A673 (cell line): ENCODE measurements around the gene FRMPD4.

Source experiments
- EZH2 ChIP-seq: fragments of 200-600 bp; sonication (generic); IDR thresholded peaks from 2 replicates; pipeline ENCODE4 v1.6.1; 2017; ENCODE audit warnings: borderline replicate concordance, low read depth, mild to moderate bottlenecking, mixed read lengths, antibody characterized with exemption, low read length; ENCODE audit not compliant: poor library complexity, severe bottlenecking
- TF ChIP-seq, protein P1 (sequence below): fragments of 300-800, 200-600 bp; sonication (generic); conservative IDR thresholded peaks from 2 replicates; pipeline ENCODE4 v1.5.1; 2017; ENCODE audit warnings: low read depth, mild to moderate bottlenecking, antibody characterized with exemption, low read length, moderate library complexity, mixed read lengths

DNA sequence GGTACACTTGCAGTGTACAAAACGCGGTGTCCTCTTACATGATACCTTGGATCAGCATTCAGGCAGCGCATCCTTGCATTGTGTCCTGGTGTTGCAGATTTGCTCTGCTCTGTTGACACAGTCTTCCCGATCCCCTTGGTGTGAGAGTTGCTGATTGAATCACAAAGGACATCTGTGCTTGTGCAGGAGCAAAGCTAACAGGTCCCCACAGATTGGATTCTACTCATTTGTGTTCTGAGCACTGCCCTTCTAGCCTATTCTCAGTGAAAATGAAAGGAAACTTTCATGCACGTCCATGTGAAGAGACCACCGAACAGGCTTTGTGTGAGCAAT lies 171.4 kb downstream of the FRMPD4 start:
- TF ChIP-seq, protein P1, sequence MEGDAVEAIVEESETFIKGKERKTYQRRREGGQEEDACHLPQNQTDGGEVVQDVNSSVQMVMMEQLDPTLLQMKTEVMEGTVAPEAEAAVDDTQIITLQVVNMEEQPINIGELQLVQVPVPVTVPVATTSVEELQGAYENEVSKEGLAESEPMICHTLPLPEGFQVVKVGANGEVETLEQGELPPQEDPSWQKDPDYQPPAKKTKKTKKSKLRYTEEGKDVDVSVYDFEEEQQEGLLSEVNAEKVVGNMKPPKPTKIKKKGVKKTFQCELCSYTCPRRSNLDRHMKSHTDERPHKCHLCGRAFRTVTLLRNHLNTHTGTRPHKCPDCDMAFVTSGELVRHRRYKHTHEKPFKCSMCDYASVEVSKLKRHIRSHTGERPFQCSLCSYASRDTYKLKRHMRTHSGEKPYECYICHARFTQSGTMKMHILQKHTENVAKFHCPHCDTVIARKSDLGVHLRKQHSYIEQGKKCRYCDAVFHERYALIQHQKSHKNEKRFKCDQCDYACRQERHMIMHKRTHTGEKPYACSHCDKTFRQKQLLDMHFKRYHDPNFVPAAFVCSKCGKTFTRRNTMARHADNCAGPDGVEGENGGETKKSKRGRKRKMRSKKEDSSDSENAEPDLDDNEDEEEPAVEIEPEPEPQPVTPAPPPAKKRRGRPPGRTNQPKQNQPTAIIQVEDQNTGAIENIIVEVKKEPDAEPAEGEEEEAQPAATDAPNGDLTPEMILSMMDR, result no peak
- TF ChIP-seq EZH2, result no peak
